LNCaP clone FGC (cell line): Measurements from ENCODE around the gene TMEM147.

Experiments used
- DNase-seq: peaks from one replicate; pipeline ENCODE4 v3.0.0-alpha.2; 2011; ENCODE audit warnings: low read depth
- H3K4me3 ChIP-seq: 2 replicates; pipeline ENCODE4 v1.5.1; 2011; ENCODE audit warnings: mild to moderate bottlenecking, low read depth, low read length, control low read depth
- TF ChIP-seq, protein P1 (sequence below): IDR thresholded peaks from 2 replicates; pipeline ENCODE4 v1.5.1; 2012; ENCODE audit warnings: mild to moderate bottlenecking; ENCODE audit not compliant: control insufficient read depth, insufficient read depth; ENCODE audit errors: extremely low read depth

TMEM147 gene

DNA sequence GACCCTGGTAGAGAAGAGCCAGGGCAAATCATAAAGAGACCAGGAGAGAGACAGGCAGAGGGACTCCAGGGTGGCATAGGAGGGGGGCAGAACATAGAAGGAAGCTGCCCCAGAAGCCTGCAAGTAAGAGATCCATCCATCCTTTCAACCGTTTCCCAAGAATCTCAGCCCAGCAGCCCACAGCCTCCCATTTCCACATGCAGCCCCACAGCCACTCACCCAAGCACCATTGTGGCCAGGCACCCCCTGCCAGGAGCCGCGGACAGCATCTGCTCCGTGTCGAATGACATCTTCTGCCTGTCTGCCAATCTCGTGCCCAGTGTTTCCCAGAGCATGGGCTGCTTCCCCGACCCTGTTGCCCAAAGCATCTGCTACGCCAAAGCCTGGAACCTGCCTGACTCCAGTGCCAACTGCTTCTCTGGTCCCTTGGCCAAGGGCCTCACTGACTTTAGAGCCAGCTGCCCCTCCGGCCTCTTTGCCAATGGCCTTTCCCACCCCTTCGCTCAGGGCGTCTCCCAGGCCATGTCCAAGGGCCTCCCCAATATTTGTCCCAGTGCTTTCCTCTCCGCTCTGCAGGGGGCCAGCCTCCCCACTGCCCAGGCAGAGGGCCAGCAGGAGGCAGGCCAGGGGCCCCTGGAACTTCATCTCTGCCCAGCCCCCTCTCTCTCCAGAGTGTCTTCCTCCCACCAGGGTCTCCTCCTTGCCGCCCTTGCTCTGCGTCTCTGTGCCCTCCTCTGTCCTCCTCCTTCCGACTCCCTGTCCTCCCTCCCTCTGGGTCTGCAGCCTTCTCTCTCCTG is 32.4 kb upstream of the TMEM147 start:
- no peak overlapping the region for H3K4me3 ChIP-seq
- DNase-seq = no peak
- TF ChIP-seq, protein P1, sequence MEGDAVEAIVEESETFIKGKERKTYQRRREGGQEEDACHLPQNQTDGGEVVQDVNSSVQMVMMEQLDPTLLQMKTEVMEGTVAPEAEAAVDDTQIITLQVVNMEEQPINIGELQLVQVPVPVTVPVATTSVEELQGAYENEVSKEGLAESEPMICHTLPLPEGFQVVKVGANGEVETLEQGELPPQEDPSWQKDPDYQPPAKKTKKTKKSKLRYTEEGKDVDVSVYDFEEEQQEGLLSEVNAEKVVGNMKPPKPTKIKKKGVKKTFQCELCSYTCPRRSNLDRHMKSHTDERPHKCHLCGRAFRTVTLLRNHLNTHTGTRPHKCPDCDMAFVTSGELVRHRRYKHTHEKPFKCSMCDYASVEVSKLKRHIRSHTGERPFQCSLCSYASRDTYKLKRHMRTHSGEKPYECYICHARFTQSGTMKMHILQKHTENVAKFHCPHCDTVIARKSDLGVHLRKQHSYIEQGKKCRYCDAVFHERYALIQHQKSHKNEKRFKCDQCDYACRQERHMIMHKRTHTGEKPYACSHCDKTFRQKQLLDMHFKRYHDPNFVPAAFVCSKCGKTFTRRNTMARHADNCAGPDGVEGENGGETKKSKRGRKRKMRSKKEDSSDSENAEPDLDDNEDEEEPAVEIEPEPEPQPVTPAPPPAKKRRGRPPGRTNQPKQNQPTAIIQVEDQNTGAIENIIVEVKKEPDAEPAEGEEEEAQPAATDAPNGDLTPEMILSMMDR = no peak

DNA sequence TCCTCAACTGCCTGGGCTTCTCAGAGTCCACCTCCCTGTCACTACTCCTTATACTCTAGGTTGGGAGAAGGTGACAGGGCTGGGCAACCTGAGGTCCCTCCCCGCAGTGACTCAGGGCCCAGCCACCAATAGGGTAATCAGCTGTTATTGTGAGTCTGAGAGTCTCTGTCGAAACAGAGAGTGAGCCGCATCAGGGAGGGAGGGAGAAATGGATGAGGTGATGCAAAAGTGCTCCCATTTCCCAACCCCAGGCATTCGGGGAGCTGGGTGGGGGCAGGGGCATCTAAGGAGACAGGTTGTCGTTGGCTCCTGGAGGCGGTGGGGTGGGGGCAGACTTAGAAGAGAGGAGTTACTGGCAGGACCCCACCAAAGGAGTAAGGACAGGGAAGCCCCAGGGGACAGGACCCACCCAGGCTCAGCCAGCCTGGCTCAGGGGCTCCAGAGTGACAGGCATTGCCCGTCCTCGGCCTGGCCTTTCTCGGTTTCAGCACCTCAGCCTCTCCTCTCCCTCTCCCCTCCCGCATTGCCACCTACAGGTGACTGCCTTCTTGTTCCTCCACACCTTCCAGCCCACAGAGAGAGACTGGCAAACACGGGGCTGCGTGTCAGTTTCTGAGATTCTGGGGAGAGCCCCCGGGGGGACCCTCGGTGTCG is 31.7 kb upstream of the TMEM147 start, which contains the start of gene DMKN:
Gene DMKN (minus strand): TSS at position 22 of the 654 bp plus-strand sequence. CDS start 174 bp downstream, outside the sequence.
- TF ChIP-seq, protein P1 = 0 out of 2 replicates have a peak, but pooled peaks have one; percentile 14
- DNase-seq = no peak

DNA sequence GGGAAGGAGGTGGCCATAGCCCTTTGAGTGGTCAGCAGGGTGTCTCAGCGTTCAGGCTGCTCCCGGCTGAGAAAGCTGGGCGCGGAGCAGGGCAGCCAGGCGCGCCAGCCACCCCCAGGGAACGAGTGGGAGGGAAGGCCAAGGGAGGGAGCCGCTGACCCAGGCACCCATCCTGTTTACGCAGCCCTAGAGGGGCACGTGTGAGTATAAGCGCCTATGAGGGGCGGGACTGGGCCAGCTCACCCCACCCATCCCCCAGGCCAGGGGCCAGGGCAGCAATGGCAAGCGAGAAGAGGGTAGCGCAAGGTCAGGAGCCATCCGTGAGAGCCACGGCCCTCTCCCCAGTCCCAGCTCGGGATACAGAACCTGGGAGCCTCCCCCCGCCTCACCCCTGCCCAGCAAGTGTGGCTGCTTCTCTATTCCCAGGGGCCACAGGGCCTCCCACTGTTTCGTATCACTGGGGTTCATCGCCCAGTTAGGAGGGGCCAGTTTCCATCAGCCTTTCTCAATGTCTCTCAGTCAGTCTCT is 31.1 kb upstream of the TMEM147 start:
- no peak for DNase-seq
- no peak overlapping the region for H3K4me3 ChIP-seq
- TF ChIP-seq, protein P1 = no peak

More for the DNA sequence above, 31.7 kb upstream of the TMEM147 start, which contains the start of gene DMKN:
- H3K4me3 ChIP-seq = no peak within 1 kb of the TSS

DNA sequence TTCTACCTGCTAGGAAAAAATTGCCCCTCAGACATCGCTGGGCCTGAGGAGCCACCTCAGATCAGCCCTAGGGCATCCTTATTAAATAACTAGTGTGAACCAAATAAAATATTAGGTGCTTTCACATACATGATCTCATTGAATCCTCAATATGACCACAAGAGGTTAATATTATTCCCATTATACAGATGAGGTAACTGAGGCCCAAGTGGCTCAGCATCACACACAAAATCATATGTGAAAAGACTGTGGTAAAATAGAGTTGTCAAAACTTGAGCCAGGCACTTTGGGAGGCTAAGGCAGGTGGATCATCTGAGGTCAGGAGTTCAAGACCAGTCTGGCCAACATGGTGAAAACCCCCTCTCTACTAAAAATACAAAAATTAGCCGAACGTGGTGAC is 29.1 kb upstream of the TMEM147 start:
- DNase-seq = no peak
- TF ChIP-seq, protein P1 = no peak
- no peak overlapping the region for H3K4me3 ChIP-seq

DNA sequence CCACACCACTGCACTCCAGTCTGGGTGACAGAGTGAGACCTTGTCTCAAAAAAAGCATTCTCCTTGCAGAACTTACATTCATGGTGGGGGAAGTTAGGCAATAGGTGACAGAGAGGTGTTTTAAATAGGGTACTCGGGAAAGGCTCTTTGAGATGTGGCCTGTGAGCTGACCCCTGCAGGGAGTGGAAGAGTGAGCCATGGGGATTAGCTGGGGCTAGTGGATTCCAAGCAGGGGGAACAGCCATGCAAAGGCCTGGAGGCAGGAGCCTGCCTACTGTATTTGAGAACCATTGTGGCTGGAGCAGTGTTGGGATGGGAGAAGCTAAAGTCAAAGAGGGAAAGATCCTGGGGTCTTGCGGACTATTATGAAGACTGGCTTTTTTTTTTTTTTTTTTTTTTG is 28.1 kb upstream of the TMEM147 start:
- H3K4me3 ChIP-seq = no peak overlapping the region
- DNase-seq = no peak
- TF ChIP-seq, protein P1 = no peak

DNA sequence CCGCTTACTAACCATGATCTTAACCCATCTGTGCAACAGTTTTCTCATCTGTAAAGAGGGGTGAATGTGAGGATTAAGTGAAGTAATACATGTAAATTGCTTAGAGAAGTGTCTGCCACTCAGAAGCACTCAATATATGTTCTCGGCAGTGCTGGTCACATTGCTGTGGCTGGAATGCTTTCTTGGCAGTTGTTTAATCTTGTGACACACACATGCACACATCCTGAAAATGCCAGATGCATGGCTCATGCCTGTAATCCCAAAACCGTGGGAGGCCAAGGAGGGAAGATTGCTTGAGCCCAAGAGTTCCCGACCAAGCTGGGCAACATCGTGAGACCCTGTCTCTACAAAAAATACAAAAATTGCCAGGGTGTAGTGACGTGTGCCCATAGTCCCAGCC is 27.1 kb upstream of the TMEM147 start:
- TF ChIP-seq, protein P1 = no peak
- H3K4me3 ChIP-seq = no peak overlapping the region

More for the DNA sequence above, 27.1 kb upstream of the TMEM147 start:
- DNase-seq = no peak
